IMR-90 (cell line): ENCODE results near the gene USP12. TPM values are rescaled to one million over a fixed set of nuclear protein-coding genes. Genes with fewer than 3 reads are reported as not detected.

Source experiments
- ATAC-seq: fragments of 200-7000 bp; cut with Tn5 transposase; 2 replicates; pipeline ENCODE4 v1.9.1; 2020; ENCODE audit warnings: low read depth, mild to moderate bottlenecking, moderate library complexity
- BruUV-seq: library from RNA; stranded (reverse); fragments of 400-500 nt; replicated peaks from 2 replicates; lab custom pipeline; 2021; lab: Mats Ljungman, UMichigan
- CTCF ChIA-PET: fragments of 300-600 bp; formaldehyde crosslinking; extraction: SDS; loops from one replicate; lab custom pipeline; 2021; ENCODE audit warnings: antibody characterized with exemption; lab: Yijun Ruan, JAX
- POLR2A ChIA-PET: fragments of 300-600 bp; sonication (Branson Sonifier 250); formaldehyde crosslinking; loops from one replicate; lab custom pipeline; 2022; ENCODE audit warnings: antibody characterized with exemption; ENCODE audit not compliant: unreplicated experiment; lab: Charles Lee
- DNase-seq: peaks from one replicate; pipeline ENCODE4 v3.0.0; 2013
- H2AFZ ChIP-seq: replicated peaks from 2 replicates; pipeline ENCODE3; 2013; ENCODE audit warnings: low read length, mild to moderate bottlenecking; ENCODE audit not compliant: poor library complexity
- H2AK5ac ChIP-seq: 2 replicates; pipeline ENCODE4 v1.6.1; 2013; ENCODE audit warnings: low read depth, low read length, inconsistent platforms
- H2AK9ac ChIP-seq: replicated peaks from 2 replicates; pipeline ENCODE3; 2013; ENCODE audit warnings: mild to moderate bottlenecking, low read depth, low read length, moderate library complexity; ENCODE audit not compliant: poor library complexity
- H2BK120ac ChIP-seq: 2 replicates; pipeline ENCODE4 v1.6.1; 2013; ENCODE audit warnings: low read depth, low read length, inconsistent platforms
- H2BK15ac ChIP-seq: 3 replicates; pipeline ENCODE4 v1.6.1; 2013; ENCODE audit warnings: low read depth, low read length, inconsistent platforms
- H2BK20ac ChIP-seq: 2 replicates; pipeline ENCODE4 v1.6.1; 2013; ENCODE audit warnings: low read depth, mild to moderate bottlenecking, inconsistent platforms, low read length, moderate library complexity
- H2BK5ac ChIP-seq: 2 replicates; pipeline ENCODE4 v1.6.1; 2013; ENCODE audit warnings: mild to moderate bottlenecking, low read depth, low read length, inconsistent platforms; ENCODE audit not compliant: poor library complexity, severe bottlenecking
- H3K14ac ChIP-seq: replicated peaks from 2 replicates; pipeline ENCODE4 v1.6.1; 2013; ENCODE audit warnings: low read depth, low read length, inconsistent platforms
- H3K18ac ChIP-seq: 2 replicates; pipeline ENCODE4 v1.6.1; 2013; ENCODE audit warnings: low read depth, low read length, control low read depth
- H3K23ac ChIP-seq: 2 replicates; pipeline ENCODE4 v1.6.1; 2013; ENCODE audit warnings: low read depth, low read length, inconsistent platforms
- H3K27ac ChIP-seq: 2 replicates; pipeline ENCODE4 v1.5.1; 2013; ENCODE audit warnings: mild to moderate bottlenecking, control low read depth, low read length; ENCODE audit not compliant: insufficient read depth
- H3K27me3 ChIP-seq: 2 replicates; pipeline ENCODE4 v1.6.1; 2013; ENCODE audit warnings: low read length; ENCODE audit not compliant: control insufficient read depth, insufficient read depth
- H3K36me3 ChIP-seq: 2 replicates; pipeline ENCODE4 v1.6.1; 2013; ENCODE audit warnings: low read length, mixed read lengths; ENCODE audit not compliant: control insufficient read depth, insufficient read depth
- H3K4ac ChIP-seq: 2 replicates; pipeline ENCODE4 v1.6.1; 2013; ENCODE audit warnings: low read depth, low read length, inconsistent platforms
- H3K4me1 ChIP-seq: 2 replicates; pipeline ENCODE4 v1.6.1; 2013; ENCODE audit warnings: low read length, mixed read lengths; ENCODE audit not compliant: control insufficient read depth, insufficient read depth
- H3K4me2 ChIP-seq: 2 replicates; pipeline ENCODE4 v1.6.1; 2013; ENCODE audit warnings: low read depth, mild to moderate bottlenecking, control low read depth, low read length, moderate library complexity
- H3K4me3 ChIP-seq: 2 replicates; pipeline ENCODE4 v1.5.1; 2013; ENCODE audit warnings: low read depth, mild to moderate bottlenecking, control low read depth, low read length, moderate library complexity; ENCODE audit not compliant: insufficient read depth
- H3K56ac ChIP-seq: 2 replicates; pipeline ENCODE4 v1.6.1; 2013; ENCODE audit warnings: low read length, inconsistent platforms; ENCODE audit not compliant: insufficient read depth; ENCODE audit errors: extremely low read depth
- H3K79me1 ChIP-seq, 2 experiments: 2 replicates each; pipeline ENCODE4 v1.6.1; 2013; ENCODE audit warnings: low read length in 2 of 2, inconsistent platforms in 1 of 2, low read depth in 1 of 2
- H3K9ac ChIP-seq: 2 replicates; pipeline ENCODE4 v1.6.1; 2013; ENCODE audit warnings: low read depth, low read length, control low read depth
- H3K9me1 ChIP-seq: 2 replicates; pipeline ENCODE4 v1.6.1; 2013; ENCODE audit warnings: low read length, inconsistent platforms; ENCODE audit not compliant: insufficient read depth
- H3K9me3 ChIP-seq: 2 replicates; pipeline ENCODE4 v1.6.1; 2013; ENCODE audit warnings: low read length; ENCODE audit not compliant: control insufficient read depth, insufficient read depth
- H4K20me1 ChIP-seq: 2 replicates; pipeline ENCODE4 v1.6.1; 2013; ENCODE audit warnings: low read length, inconsistent platforms; ENCODE audit not compliant: insufficient read depth
- H4K5ac ChIP-seq: 2 replicates; pipeline ENCODE4 v1.6.1; 2013; ENCODE audit warnings: mild to moderate bottlenecking, low read depth, low read length, control low read depth
- H4K8ac ChIP-seq, 2 experiments: 2 replicates each; pipeline ENCODE4 v1.6.1; 2013; ENCODE audit warnings: low read depth in 2 of 2, low read length in 2 of 2, control low read depth in 1 of 2, inconsistent platforms in 1 of 2
- H4K91ac ChIP-seq: 2 replicates; pipeline ENCODE4 v1.6.1; 2013; ENCODE audit warnings: low read depth, low read length, inconsistent platforms; ENCODE audit not compliant: insufficient read depth
- MAZ ChIP-seq: IDR thresholded peaks from 2 replicates; pipeline ENCODE4 v1.6.1; 2012; ENCODE audit warnings: low read depth, mild to moderate bottlenecking, low read length, improper control_type of control experiment, moderate library complexity, borderline replicate concordance
- MXI1 ChIP-seq: IDR thresholded peaks from 2 replicates; pipeline ENCODE4 v1.6.1; 2012; ENCODE audit warnings: low read depth, mild to moderate bottlenecking, low read length, moderate library complexity, borderline replicate concordance
- NFE2L2 ChIP-seq: fragments of 150-350 bp; IDR thresholded peaks from 2 replicates; pipeline ENCODE4 v1.6.1; 2016; ENCODE audit warnings: low read depth, mild to moderate bottlenecking, low read length
- POLR2A ChIP-seq: IDR thresholded peaks from 2 replicates; pipeline ENCODE4 v1.6.1; 2012; ENCODE audit warnings: mild to moderate bottlenecking, low read depth, low read length
- RFX5 ChIP-seq: IDR thresholded peaks from 2 replicates; pipeline ENCODE4 v1.8.0; 2012; ENCODE audit warnings: low read depth, mild to moderate bottlenecking, low read length, moderate library complexity
- WGBS, 2 experiments: methylation state at CpG; one replicate each; pipeline versions ENCODE4 v1.1.5 to v1.1.7; 2013; ENCODE audit warnings: missing lambda C conversion rate in 2 of 2; ENCODE audit not compliant: insufficient read length in 1 of 2; ENCODE audit errors: extremely low coverage in 2 of 2; 5-methylcytosine and 5-hydroxymethylcytosine counted together
- dilution Hi-C: fragments of 300-500 bp; cut with HindIII; formaldehyde crosslinking; loops from one replicate; pipeline ENCODE4 v1.14.3; 2018; ENCODE audit warnings: low sequenced_read_pairs; ENCODE audit not compliant: unreplicated experiment
- in situ Hi-C: fragments of 300-500 bp; cut with MboI; formaldehyde crosslinking; loops from 3 replicates; pipeline ENCODE4 v1.14.3; 2019; ENCODE audit warnings: low sequenced_read_pairs, inconsistent platforms, mixed read lengths
- intact Hi-C: fragments of 100-400 bp; cut with micrococcal nuclease; formaldehyde crosslinking; loops from 2 replicates; pipeline ENCODE4 v1.10.0; 2022
- polyA plus RNA-seq, 3 experiments: library from polyadenylated mRNA; depleted of rRNA; stranded (reverse); fragments of >200 nt; gene quantifications; 2 replicates each; pipeline ENCODE4 v1.2.3, GENCODE V29; 2012; ENCODE audit warnings: low replicate concordance in 1 of 3
- total RNA-seq: library from RNA; depleted of rRNA; stranded (reverse); fragments of >200 nt; gene quantifications from 2 replicates; pipeline ENCODE4 v1.2.3, GENCODE V29; 2012
- TF ChIP-seq, protein P1 (sequence below): conservative IDR thresholded peaks from 2 replicates; pipeline ENCODE4 v1.5.1; 2012; ENCODE audit warnings: mild to moderate bottlenecking, low read depth, low read length, improper control_type of control experiment

Gene USP12
- total and polyA plus RNA-seq, 2 of the 4 experiments (the other 2 are of a cell fraction) = 11.8 to 16.5 TPM

DNA sequence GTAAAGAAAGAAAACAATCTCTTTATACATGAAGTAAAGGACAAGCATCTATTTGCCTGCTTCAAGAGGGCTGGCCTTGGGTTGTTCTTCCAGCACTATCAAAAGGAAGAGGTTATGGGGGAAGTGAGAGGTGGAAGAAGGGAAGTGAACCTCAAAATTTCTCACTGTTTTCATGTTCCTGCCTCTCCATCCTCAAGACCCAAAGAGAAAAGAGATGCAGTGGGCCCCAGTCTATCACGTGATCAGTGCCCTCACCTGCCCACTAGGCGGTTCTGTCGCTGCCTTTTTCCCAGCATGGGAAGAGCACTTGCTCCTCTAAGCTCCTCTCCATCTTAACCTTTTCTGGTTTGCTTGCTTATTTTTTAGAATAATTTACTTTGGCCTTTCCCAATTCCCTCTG is 6.2 kb upstream of the USP12 start:
- no peak for TF ChIP-seq POLR2A
- TF ChIP-seq RFX5 = no peak
- TF ChIP-seq, protein P1, sequence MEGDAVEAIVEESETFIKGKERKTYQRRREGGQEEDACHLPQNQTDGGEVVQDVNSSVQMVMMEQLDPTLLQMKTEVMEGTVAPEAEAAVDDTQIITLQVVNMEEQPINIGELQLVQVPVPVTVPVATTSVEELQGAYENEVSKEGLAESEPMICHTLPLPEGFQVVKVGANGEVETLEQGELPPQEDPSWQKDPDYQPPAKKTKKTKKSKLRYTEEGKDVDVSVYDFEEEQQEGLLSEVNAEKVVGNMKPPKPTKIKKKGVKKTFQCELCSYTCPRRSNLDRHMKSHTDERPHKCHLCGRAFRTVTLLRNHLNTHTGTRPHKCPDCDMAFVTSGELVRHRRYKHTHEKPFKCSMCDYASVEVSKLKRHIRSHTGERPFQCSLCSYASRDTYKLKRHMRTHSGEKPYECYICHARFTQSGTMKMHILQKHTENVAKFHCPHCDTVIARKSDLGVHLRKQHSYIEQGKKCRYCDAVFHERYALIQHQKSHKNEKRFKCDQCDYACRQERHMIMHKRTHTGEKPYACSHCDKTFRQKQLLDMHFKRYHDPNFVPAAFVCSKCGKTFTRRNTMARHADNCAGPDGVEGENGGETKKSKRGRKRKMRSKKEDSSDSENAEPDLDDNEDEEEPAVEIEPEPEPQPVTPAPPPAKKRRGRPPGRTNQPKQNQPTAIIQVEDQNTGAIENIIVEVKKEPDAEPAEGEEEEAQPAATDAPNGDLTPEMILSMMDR = no peak
- TF ChIP-seq MAZ = no peak
- TF ChIP-seq MXI1 = no peak
- no peak for TF ChIP-seq NFE2L2
- ATAC-seq = no peak
- POLR2A ChIA-PET = no interaction called here

More for the DNA sequence above, 6.2 kb upstream of the USP12 start:
- no peak overlapping the region for H2BK120ac ChIP-seq
- no peak overlapping the region for H3K23ac ChIP-seq
- no peak overlapping the region for H2BK20ac ChIP-seq
- no peak overlapping the region for H4K8ac ChIP-seq
- in situ Hi-C loops = loop anchor here (10.0 kb wide), 2 partner anchors 97 to 193 kb away; partner anchors contain the start of gene RASL11A
- no peaks in the 10 kb centered on the region for H3K36me3 ChIP-seq
- peaks cover 2% of the 10 kb centered on the region; the same call in 1 of the 2 replicates for H3K9me1 ChIP-seq
- H4K5ac ChIP-seq = no peak overlapping the region
- H3K9ac ChIP-seq = no peak overlapping the region
- H3K56ac ChIP-seq = no peak overlapping the region
- no peak overlapping the region for H3K27ac ChIP-seq
- H3K27me3 ChIP-seq = no peaks in the 10 kb centered on the region
- peaks cover 0 to 4% of the 10 kb centered on the region in 2 experiments; a peak in 2 of 4 replicates for H3K79me1 ChIP-seq
- no TSS peak for BruUV-seq
- CTCF ChIA-PET = interaction anchor here (0.7 kb wide), 1 partner anchor 77 kb away, joined by 3 read pairs; no protein-coding TSS in a partner anchor
- H3K4ac ChIP-seq = no peak overlapping the region
- no peak overlapping the region for H3K14ac ChIP-seq
- no peak overlapping the region for H3K4me3 ChIP-seq
- no peaks in the 10 kb centered on the region for H4K20me1 ChIP-seq
- no peak for DNase-seq
- no peak overlapping the region for H3K18ac ChIP-seq
- dilution Hi-C loops = no loop called here
- no CpG with 5 or more reads among the region's 3 CpGs for WGBS, 2 experiments
- no peak overlapping the region for H2AFZ ChIP-seq
- no peaks in the 10 kb centered on the region; the same call in 1 of the 2 replicates for H3K4me1 ChIP-seq
- no peak overlapping the region for H2AK9ac ChIP-seq
- H3K9me3 ChIP-seq = no peaks in the 10 kb centered on the region
- no peak overlapping the region for H2BK15ac ChIP-seq
- no peak overlapping the region for H2BK5ac ChIP-seq
- intact Hi-C loops = no loop called here
- H3K4me2 ChIP-seq = no peak overlapping the region
- H2AK5ac ChIP-seq = no peak overlapping the region
- no peak overlapping the region for H4K91ac ChIP-seq
